Astrocyte of the cerebellum (primary cell): ENCODE data around the gene UBR2.

Experiments
- DNase-seq: peaks from one replicate; pipeline ENCODE4 v3.0.0-alpha.2; 2011; ENCODE audit warnings: low read depth
- H3K4me3 ChIP-seq: 2 replicates; pipeline ENCODE4 v1.5.1; 2011; ENCODE audit warnings: mild to moderate bottlenecking, low read depth, low read length, moderate library complexity
- in situ Hi-C: cut with HindIII; loops from 2 replicates; pipeline ENCODE4 v1.10.0; 2017; ENCODE audit warnings: low sequenced_read_pairs
- TF ChIP-seq, protein P1 (sequence below): IDR thresholded peaks from 2 replicates; pipeline ENCODE4 v1.5.1; 2012; ENCODE audit warnings: low read length, low read depth, moderate library complexity, mild to moderate bottlenecking; ENCODE audit errors: missing control alignments

The UBR2 gene

DNA sequence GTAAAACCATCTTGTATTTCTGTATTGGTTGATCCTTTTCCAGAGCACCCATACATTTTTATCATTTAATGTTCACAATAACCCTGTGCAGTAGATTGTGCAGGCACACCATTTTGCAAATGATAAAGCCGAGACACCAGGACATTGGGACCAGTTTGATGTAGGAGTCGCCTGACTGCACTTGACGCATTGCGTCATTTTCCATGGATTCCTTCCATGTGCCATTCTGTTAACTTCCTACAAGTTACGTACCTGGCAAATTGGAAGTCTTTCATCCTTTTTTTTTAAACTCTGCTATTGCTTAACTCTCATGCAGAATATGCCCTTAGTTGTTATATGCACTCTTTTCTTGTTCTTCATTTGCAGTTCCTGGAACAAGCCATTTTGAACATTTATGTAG, 115.5 kb downstream of the UBR2 start:
- no peak overlapping the region for H3K4me3 ChIP-seq
- TF ChIP-seq, protein P1, sequence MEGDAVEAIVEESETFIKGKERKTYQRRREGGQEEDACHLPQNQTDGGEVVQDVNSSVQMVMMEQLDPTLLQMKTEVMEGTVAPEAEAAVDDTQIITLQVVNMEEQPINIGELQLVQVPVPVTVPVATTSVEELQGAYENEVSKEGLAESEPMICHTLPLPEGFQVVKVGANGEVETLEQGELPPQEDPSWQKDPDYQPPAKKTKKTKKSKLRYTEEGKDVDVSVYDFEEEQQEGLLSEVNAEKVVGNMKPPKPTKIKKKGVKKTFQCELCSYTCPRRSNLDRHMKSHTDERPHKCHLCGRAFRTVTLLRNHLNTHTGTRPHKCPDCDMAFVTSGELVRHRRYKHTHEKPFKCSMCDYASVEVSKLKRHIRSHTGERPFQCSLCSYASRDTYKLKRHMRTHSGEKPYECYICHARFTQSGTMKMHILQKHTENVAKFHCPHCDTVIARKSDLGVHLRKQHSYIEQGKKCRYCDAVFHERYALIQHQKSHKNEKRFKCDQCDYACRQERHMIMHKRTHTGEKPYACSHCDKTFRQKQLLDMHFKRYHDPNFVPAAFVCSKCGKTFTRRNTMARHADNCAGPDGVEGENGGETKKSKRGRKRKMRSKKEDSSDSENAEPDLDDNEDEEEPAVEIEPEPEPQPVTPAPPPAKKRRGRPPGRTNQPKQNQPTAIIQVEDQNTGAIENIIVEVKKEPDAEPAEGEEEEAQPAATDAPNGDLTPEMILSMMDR: no peak
- no peak for DNase-seq
- in situ Hi-C loops: no loop called here

DNA sequence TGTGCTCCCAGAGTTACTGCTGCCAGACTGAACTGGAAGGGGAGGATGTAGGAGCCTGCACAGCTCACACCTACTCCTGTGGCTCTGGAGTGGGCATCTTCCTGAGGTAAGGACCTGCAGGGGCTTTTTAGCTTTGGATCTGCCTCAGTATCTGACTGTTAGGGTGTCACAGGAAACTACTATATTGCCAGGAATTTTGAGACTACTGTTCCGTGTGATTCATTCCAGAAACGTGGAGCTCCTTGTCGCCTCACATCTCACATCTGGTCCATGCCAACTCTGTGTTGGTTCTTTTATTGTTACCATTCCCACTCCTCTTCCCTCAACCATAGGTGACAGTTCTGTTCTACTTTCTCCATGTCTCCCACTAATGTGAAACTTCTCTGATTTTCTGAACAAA, 124.5 kb downstream of the UBR2 start:
- TF ChIP-seq, protein P1: no peak
- H3K4me3 ChIP-seq: no peak overlapping the region
- no peak for DNase-seq
- in situ Hi-C loops: no loop called here

DNA sequence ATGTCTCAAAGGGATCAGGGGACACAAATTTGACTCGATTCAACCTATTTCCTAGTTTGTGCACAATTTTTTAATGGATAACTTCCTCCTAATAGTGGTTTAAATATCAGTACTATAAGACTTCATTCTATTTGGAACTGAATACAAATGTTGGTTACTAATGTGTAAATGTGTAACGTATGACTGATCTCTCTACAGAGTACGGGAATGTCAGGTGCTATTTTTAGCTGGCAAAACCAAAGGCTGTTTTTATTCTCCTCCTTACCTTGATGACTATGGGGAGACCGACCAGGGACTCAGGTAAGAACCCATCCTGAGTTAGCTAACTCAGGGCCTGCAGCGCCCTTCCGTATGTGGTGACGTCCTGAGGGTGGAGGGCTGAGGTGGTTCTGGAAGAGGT, 125.5 kb downstream of the UBR2 start:
- in situ Hi-C loops: no loop called here

DNA sequence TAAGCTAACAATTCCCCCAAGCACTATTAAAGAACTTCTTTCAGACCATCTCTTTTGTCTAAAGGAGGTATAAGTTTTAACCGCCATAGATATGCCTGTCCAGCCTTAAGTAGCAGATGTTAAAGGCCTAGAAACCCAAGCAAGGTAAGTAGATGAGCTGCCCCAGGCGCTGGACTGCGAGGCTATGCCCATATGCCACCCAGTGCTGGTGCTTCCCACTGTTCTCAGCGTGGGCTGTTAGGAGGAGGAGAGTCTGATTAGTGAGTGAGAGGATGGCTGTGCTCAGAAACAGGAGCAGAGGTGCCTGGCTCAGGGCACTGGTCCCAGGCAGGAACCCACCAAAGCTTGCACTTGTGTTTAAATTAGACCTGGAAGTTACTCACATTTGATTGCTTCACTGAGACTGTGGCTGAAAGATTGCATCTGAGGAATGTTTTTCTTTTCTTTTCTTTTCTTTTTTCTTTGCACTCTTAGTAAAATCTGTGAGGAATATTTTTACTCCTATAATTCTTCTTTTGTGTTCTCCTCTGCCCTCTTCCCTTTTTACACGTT, 126.4 kb downstream of the UBR2 start:
- in situ Hi-C loops: loop anchor here (5.0 kb wide), 2 partner anchors 43 to 92 kb away; partner anchors contain the start of gene BICRAL
- no peak for DNase-seq
- no peak overlapping the region for H3K4me3 ChIP-seq
- TF ChIP-seq, protein P1: no peak

More for the DNA sequence above, 125.5 kb downstream of the UBR2 start:
- no peak overlapping the region for H3K4me3 ChIP-seq
- TF ChIP-seq, protein P1: no peak
- no peak for DNase-seq

DNA sequence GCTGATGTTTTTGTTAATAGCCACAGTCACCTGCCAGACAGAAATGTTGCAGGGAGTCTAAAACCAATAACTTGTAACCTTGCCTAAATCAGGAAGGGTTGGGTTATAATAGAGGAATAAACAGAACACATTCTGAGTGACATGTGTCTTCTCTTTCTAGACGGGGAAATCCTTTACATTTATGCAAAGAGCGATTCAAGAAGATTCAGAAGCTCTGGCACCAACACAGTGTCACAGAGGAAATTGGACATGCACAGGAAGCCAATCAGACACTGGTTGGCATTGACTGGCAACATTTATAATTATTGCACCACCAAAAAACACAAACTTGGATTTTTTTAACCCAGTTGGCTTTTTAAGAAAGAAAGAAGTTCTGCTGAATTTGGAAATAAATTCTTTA, 127.0 kb downstream of the UBR2 start:
- no peak overlapping the region for H3K4me3 ChIP-seq
- TF ChIP-seq, protein P1: no peak
- DNase-seq: no peak
- in situ Hi-C loops: loop anchor here (5.0 kb wide), 2 partner anchors 44 to 91 kb away; partner anchors contain the start of gene BICRAL

DNA sequence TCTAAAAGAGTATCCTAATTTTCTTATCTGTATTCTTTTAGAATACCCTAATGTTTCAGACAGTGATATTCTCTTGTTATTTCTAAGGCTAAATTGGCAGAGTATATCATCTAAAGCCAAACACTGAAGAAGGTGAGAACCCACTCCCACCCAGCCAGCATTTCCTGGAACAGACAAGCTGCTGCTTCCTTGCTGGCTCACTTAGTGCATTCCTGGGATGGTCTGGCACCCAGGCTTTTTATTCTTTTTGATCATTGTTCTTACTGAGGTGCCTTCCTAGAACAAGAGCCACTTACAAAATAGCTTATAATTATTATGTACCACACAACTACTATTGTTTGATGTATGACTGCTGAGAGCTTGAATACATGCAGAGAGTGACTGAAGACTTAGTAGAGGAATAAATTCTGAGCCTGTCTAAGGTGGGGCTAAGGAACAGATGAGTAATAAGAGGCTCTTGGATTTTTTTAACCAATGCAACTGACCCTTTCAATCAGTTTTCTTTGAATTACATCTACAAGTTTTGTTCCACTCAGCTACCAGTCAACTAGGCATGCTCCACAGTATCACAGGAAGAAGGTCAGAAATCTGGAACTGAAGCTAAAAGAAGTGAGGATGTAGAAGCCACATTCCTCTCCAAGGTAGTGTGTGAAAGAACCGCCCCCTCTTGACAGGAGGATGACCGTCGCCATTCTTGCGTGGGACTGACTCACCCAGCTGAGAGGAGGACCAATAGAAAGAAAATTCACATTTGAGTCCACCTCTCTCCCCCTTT, 128.5 kb downstream of the UBR2 start:
- DNase-seq: no peak
- H3K4me3 ChIP-seq: no peak overlapping the region
- TF ChIP-seq, protein P1: no peak
- in situ Hi-C loops: loop anchor here (5.0 kb wide), 2 partner anchors 45 to 90 kb away; partner anchors contain the start of gene BICRAL
